Left lung (tissue), 10 donors: ENCODE data around the gene SLC2A11. TPM values are rescaled to one million over a fixed set of nuclear protein-coding genes. Genes with fewer than 3 reads are reported as not detected.

Source experiments
- ATAC-seq: fragments of 200-7000 bp; cut with Tn5 transposase; one replicate; pipeline ENCODE4 v1.9.1; 2020; ENCODE audit warnings: moderate library complexity
- DNase-seq, 4 donors: peaks; one replicate each; pipeline ENCODE4 v3.0.0-alpha.2; 2013 to 2020
- H3K27ac ChIP-seq, 2 donors: fragments of 200-600 bp; sonication (generic) in 1 of 2; one replicate each; pipeline versions ENCODE4 v1.5.0 to v1.8.0; 2020 to 2021
- H3K27me3 ChIP-seq, 2 donors: fragments of 200-600 bp; sonication (generic) in 1 of 2; one replicate each; pipeline versions ENCODE4 v1.5.0 to v1.8.0; 2020 to 2021
- H3K36me3 ChIP-seq, 2 donors: fragments of 200-600 bp; sonication (generic) in 1 of 2; one replicate each; pipeline versions ENCODE4 v1.5.0 to v1.8.0; 2020 to 2021
- H3K4me1 ChIP-seq, 2 donors: fragments of 200-600 bp; one replicate each; pipeline ENCODE4 v1.8.0; 2021
- H3K4me3 ChIP-seq, 2 donors: fragments of 200-600 bp; sonication (generic) in 1 of 2; one replicate each; pipeline versions ENCODE4 v1.5.0 to v1.8.0; 2020 to 2021; ENCODE audit warnings: mild to moderate bottlenecking in 1 of 2
- H3K9me3 ChIP-seq, 2 donors: fragments of 200-600 bp; sonication (generic) in 1 of 2; one replicate each; pipeline versions ENCODE4 v1.5.0 to v1.8.0; 2020 to 2021
- intact Hi-C, 2 donors: fragments of 100-400 bp; cut with DNase I; formaldehyde crosslinking; loops; one replicate each; pipeline versions ENCODE4 v1.11.2 to v1.14.2; 2022
- polyA plus RNA-seq, 6 donors: library from polyadenylated mRNA; unstranded; fragments of 120-200 nt; gene quantifications; one replicate each; pipeline ENCODE4 v1.2.1, GENCODE V29; 2013; ENCODE audit not compliant: insufficient read length in 6 of 6
- total RNA-seq, 2 donors: library from RNA; stranded (reverse); fragmentation: NEBNext Ultra II Directional; extraction: Animal tissue kit (Norgen Biotek cat#: 25700); gene quantifications; one replicate each; pipeline ENCODE4 v1.2.1, GENCODE V29; 2021
- TF ChIP-seq, protein P1 (sequence below), 2 donors: fragments of 200-600 bp; sonication (generic) in 1 of 2; IDR thresholded peaks; one replicate each; pipeline versions ENCODE4 v1.5.0 to v1.8.0; 2021; ENCODE audit warnings: antibody characterized with exemption in 2 of 2
- donor health status: DM: no; HTN: yes; CAD: no.
- donor health status: DM: no; HTN: no; CAD: no.

SLC2A11 gene
- total and polyA plus RNA-seq, 8 donors: 9.9 to 26.7 (median 18.9) TPM

DNA sequence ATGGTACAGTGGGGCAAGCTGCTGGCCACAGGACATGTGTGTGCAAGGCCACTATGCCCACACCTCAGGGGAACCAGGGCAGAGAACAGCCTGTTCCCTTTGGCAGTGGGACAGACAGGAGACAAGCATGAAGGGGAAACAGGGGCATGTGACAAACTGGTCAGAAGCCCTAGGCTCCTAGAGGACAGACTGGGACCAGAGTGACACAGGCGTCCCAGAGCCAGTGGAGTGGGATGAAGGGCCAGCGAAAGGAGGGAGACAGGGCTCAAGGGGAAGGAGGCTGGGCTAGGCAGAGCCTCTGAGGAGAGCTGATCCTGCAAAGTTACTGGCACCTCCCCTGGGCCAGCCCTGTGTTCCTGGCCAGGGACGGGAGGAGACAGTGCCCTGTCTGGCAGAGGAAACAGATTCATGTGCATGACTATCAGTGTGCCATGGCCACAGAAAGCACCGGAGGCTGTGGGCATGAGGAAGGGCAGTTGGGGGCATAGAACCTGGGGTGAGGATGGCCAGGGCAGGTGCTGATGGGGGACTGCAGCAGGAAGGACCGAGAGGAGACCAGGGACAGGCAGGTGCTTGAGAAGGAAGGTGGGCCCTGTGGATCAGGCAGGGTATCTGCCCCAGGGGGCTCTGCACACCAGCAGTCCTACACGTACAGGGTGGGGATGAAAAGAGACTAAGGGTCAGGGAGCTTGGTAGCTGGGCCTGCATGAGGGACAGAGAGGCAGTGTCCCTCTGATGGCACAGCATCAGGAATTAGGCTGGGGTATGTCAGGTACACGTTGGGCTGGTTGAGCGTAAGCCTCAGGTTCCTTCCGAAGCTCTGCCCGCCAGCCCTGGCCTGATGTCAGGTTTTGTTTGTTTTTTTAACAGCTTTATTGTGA lies 28.6 kb upstream of the SLC2A11 start:
- intact Hi-C loops: no loop called here
- Histone ChIP-seq H3K27ac (no peak overlapping the region), H3K9me3 (no peaks in the 10 kb centered on the region), H3K4me3 (no peak overlapping the region), H3K36me3 (peaks cover 0 to 98% of the 10 kb centered on the region in 2 donors), H3K27me3 (no peaks in the 10 kb centered on the region), H3K4me1 (no peaks in the 10 kb centered on the region)
- TF ChIP-seq, protein P1, sequence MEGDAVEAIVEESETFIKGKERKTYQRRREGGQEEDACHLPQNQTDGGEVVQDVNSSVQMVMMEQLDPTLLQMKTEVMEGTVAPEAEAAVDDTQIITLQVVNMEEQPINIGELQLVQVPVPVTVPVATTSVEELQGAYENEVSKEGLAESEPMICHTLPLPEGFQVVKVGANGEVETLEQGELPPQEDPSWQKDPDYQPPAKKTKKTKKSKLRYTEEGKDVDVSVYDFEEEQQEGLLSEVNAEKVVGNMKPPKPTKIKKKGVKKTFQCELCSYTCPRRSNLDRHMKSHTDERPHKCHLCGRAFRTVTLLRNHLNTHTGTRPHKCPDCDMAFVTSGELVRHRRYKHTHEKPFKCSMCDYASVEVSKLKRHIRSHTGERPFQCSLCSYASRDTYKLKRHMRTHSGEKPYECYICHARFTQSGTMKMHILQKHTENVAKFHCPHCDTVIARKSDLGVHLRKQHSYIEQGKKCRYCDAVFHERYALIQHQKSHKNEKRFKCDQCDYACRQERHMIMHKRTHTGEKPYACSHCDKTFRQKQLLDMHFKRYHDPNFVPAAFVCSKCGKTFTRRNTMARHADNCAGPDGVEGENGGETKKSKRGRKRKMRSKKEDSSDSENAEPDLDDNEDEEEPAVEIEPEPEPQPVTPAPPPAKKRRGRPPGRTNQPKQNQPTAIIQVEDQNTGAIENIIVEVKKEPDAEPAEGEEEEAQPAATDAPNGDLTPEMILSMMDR (IDR thresholded peaks at IDR 0.05): no peak
- no peak for ATAC-seq
- DNase-seq: no peak

DNA sequence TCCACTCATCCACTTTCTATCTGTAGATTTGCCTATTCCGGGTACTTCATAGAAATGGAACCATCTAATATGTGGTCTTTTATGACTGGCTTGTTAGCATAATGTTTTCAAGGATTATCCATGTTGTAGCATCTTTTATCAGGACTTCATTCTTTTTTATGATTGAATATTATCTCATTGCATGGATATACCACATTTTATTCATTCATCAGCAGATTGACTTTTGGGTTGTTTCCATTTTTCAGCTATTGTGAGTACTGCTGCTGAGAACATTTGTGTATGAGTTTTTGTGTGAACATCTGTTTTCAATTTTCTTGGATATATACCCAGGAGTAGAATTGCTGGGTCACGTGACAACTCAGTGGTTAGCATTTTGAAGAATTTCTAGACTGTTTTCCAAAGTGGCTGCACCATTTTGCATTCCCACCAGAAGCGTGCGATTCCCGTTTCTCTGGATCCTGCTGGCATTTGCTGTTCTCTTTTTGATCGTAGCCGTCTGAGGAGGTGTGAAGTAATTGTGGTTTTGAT lies 27.8 kb upstream of the SLC2A11 start:
- intact Hi-C loops: loop anchor here in 1 of 2 donors (10.0 kb wide), 1 partner anchor 45 kb away; the partner anchor contains the start of gene SMARCB1
- no peak overlapping the region for H3K27ac ChIP-seq
- H3K36me3 ChIP-seq: peaks cover 0 to 98% of the 10 kb centered on the region in 2 donors
- no peaks in the 10 kb centered on the region for H3K4me1 ChIP-seq
- no peak for ATAC-seq
- H3K9me3 ChIP-seq: no peaks in the 10 kb centered on the region
- no peak for DNase-seq
- H3K4me3 ChIP-seq: no peak overlapping the region
- TF ChIP-seq, protein P1 (IDR thresholded peaks at IDR 0.05): no peak
- no peaks in the 10 kb centered on the region for H3K27me3 ChIP-seq

DNA sequence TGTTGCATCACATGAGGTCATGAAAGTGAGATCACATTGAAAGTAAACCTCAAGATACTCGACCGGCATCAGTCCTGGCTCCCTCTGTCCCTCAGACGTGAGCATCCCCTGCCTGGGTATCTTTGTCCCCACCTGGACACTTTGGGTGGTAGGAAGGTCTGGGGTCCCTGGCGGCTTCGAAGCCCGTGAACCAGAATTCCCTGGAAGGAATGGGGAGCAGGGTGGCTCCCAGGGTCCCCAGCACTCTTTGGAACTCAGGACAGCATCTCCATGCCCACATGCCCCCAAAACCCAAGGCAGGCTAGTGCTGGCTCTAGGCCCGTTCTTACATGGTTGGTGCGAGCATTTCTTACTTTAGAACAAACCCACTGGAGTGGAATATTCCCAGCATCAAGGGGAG lies 26.4 kb upstream of the SLC2A11 start:
- no peaks in the 10 kb centered on the region for H3K4me1 ChIP-seq
- H3K36me3 ChIP-seq: peaks cover 0 to 98% of the 10 kb centered on the region in 2 donors
- ATAC-seq (no peak), DNase-seq (no peak)
- TF ChIP-seq, protein P1 (IDR thresholded peaks at IDR 0.05): no peak
- H3K27me3 ChIP-seq: no peaks in the 10 kb centered on the region
- H3K4me3 ChIP-seq: no peak overlapping the region
- intact Hi-C loops: loop anchor here in 1 of 2 donors (10.0 kb wide), 1 partner anchor 46 kb away; the partner anchor contains the start of gene SMARCB1
- no peaks in the 10 kb centered on the region for H3K9me3 ChIP-seq
- no peak overlapping the region for H3K27ac ChIP-seq

DNA sequence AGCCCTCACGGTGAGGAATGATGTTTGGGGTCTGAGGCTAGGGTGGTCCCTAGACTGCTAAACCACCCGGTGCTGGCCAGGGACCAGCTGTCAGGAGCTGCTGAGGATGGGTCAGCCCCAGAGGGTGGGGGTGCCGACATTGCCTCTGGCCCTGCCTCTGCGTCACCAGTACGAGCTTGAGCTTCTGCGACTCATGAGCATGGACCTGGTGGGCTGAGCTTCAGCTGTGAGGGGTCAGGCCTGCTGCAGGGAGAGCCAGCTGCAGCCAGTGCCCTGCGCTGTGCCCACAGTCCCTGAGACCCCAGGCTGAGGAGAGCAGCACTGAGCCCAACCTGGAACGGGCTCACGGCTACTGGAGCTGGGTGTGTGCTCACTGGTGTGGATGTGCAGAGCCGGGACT lies 25.9 kb upstream of the SLC2A11 start:
- intact Hi-C loops: loop anchor here in 1 of 2 donors (10.0 kb wide), 1 partner anchor 47 kb away; the partner anchor contains the start of gene SMARCB1
- Histone ChIP-seq H3K27me3 (no peaks in the 10 kb centered on the region), H3K4me1 (no peaks in the 10 kb centered on the region), H3K27ac (no peak overlapping the region), H3K9me3 (no peaks in the 10 kb centered on the region), H3K4me3 (no peak overlapping the region), H3K36me3 (peaks cover 0 to 98% of the 10 kb centered on the region in 2 donors)
- TF ChIP-seq, protein P1 (IDR thresholded peaks at IDR 0.05): no peak
- DNase-seq (no peak), ATAC-seq (no peak)
